Endothelial cell of umbilical vein (primary cell): Measurements from ENCODE around the gene MS4A2. TPM values are rescaled to one million over a fixed set of nuclear protein-coding genes. Genes with fewer than 3 reads are reported as not detected.

Experiments used
- BruUV-seq: library from RNA; stranded (reverse); fragments of 400-500 nt; replicated peaks from 2 replicates; lab custom pipeline; 2021; lab: Mats Ljungman, UMichigan
- CTCF ChIA-PET: fragments of 300-600, 350-600 bp; sonication (Branson Sonifier 250); formaldehyde crosslinking; loops from one replicate; lab custom pipeline; 2021; ENCODE audit warnings: antibody characterized with exemption, inconsistent platforms; lab: Charles Lee
- POLR2A ChIA-PET: fragments of 300-600, 350-600 bp; sonication (Branson Sonifier 250); formaldehyde crosslinking; loops from one replicate; lab custom pipeline; 2021; ENCODE audit warnings: antibody characterized with exemption, inconsistent platforms; lab: Charles Lee
- DNase-seq: peaks from one replicate; pipeline ENCODE4 v3.0.0-alpha.2; 2011; ENCODE audit warnings: low read depth, low spot score
- FAIRE-seq: peaks from 2 replicates; lab custom pipeline; 2011; peaks lifted over from hg19 to GRCh38; lab: Jason Lieb, UNC
- H2AFZ ChIP-seq: 2 replicates; pipeline ENCODE4 v1.6.0; 2012; ENCODE audit warnings: low read depth, low read length, control low read depth, inconsistent platforms
- H3K27ac ChIP-seq: 2 replicates; pipeline ENCODE4 v1.5.1; 2011; ENCODE audit warnings: low read depth, mild to moderate bottlenecking, control low read depth, low read length, moderate library complexity; ENCODE audit not compliant: insufficient read depth
- H3K27me3 ChIP-seq, 2 experiments: 2 replicates each; pipeline versions ENCODE4 v1.6.0 to v1.6.1; 2011; ENCODE audit warnings: low read length in 2 of 2, mixed read lengths in 1 of 2; ENCODE audit not compliant: control insufficient read depth in 2 of 2, insufficient read depth in 2 of 2
- H3K36me3 ChIP-seq, 2 experiments: 2 replicates in 1 of 2; 3 replicates in 1 of 2; pipeline ENCODE4 v1.5.1; 2011; ENCODE audit warnings: low read length in 2 of 2, mild to moderate bottlenecking in 1 of 2, moderate library complexity in 1 of 2; ENCODE audit not compliant: control insufficient read depth in 2 of 2, insufficient read depth in 2 of 2; ENCODE audit errors: extremely low read depth in 1 of 2
- H3K4me1 ChIP-seq: 3 replicates; pipeline ENCODE4 v1.5.1; 2011; ENCODE audit warnings: mild to moderate bottlenecking, low read length; ENCODE audit not compliant: control insufficient read depth, insufficient read depth; ENCODE audit errors: extremely low read depth
- H3K4me2 ChIP-seq: 2 replicates; pipeline ENCODE4 v1.6.1; 2011; ENCODE audit warnings: low read length, control low read depth, mixed read lengths; ENCODE audit not compliant: insufficient read depth
- H3K4me3 ChIP-seq, 3 experiments: fragments of 200-600 bp in 1 of 3; sonication (generic), shearing (Covaris generic) in 1 of 3; replicated peaks in 1 of 3; 2 replicates each; pipeline ENCODE4 v1.5.1; 2011 to 2016; ENCODE audit warnings: control low read depth in 3 of 3, low read length in 3 of 3, mild to moderate bottlenecking in 2 of 3, inconsistent platforms in 1 of 3, low read depth in 1 of 3, moderate library complexity in 1 of 3; ENCODE audit not compliant: insufficient read depth in 1 of 3
- H3K79me2 ChIP-seq: 2 replicates; pipeline ENCODE4 v1.6.0; 2012; ENCODE audit warnings: low read length, inconsistent platforms; ENCODE audit not compliant: control insufficient read depth, insufficient read depth
- H3K9ac ChIP-seq: replicated peaks from 2 replicates; pipeline ENCODE3; 2011; ENCODE audit warnings: low read length, control low read depth; ENCODE audit not compliant: insufficient read depth; ENCODE audit errors: extremely low read depth
- H3K9me1 ChIP-seq: replicated peaks from 3 replicates; pipeline ENCODE4 v1.6.0; 2011; ENCODE audit warnings: mild to moderate bottlenecking, low read length; ENCODE audit not compliant: control insufficient read depth, insufficient read depth; ENCODE audit errors: extremely low read depth
- H3K9me3 ChIP-seq: replicated peaks from 2 replicates; pipeline ENCODE4 v1.5.1; 2012; ENCODE audit warnings: low read length, inconsistent platforms; ENCODE audit not compliant: control insufficient read depth, insufficient read depth
- H4K20me1 ChIP-seq: replicated peaks from 2 replicates; pipeline ENCODE3; 2011; ENCODE audit warnings: mild to moderate bottlenecking, low read length; ENCODE audit not compliant: control insufficient read depth, insufficient read depth; ENCODE audit errors: extremely low read depth
- EZH2 ChIP-seq: IDR thresholded peaks from 2 replicates; pipeline ENCODE4 v1.6.1; 2012; ENCODE audit warnings: borderline replicate concordance, low read depth, mild to moderate bottlenecking, moderate library complexity, low read length, inconsistent platforms; ENCODE audit not compliant: severe bottlenecking
- FOS ChIP-seq: IDR thresholded peaks from 2 replicates; pipeline ENCODE4 v1.6.1; 2011; ENCODE audit warnings: mild to moderate bottlenecking, low read length, moderate library complexity, borderline replicate concordance; ENCODE audit not compliant: insufficient read depth
- GATA2 ChIP-seq: IDR thresholded peaks from 2 replicates; pipeline ENCODE4 v1.7.0; 2011; ENCODE audit warnings: low read depth, mild to moderate bottlenecking, moderate library complexity, mixed read lengths, low read length; ENCODE audit not compliant: insufficient read length, insufficient read depth
- JUN ChIP-seq: IDR thresholded peaks from 2 replicates; pipeline ENCODE4 v1.6.1; 2011; ENCODE audit warnings: borderline replicate concordance, low read depth; ENCODE audit not compliant: insufficient read length, insufficient read depth
- MAX ChIP-seq: IDR thresholded peaks from 2 replicates; pipeline ENCODE4 v1.6.1; 2011; ENCODE audit not compliant: insufficient read depth, insufficient read length
- MYC ChIP-seq: IDR thresholded peaks from one replicate; pipeline ENCODE4 v1.6.1; 2011; ENCODE audit warnings: mild to moderate bottlenecking, low read depth, low read length
- POLR2A ChIP-seq: IDR thresholded peaks from 2 replicates; pipeline ENCODE4 v1.6.1; 2012; ENCODE audit warnings: low read depth, mild to moderate bottlenecking, control low read depth, low read length
- POLR2AphosphoS5 ChIP-seq: IDR thresholded peaks from 2 replicates; pipeline ENCODE4 v1.6.1; 2012; ENCODE audit warnings: low read depth, mild to moderate bottlenecking, control low read depth, low read length, moderate library complexity; ENCODE audit not compliant: insufficient read depth
- dilution Hi-C: fragments of 300-500 bp; cut with MboI; formaldehyde crosslinking; loops from one replicate; pipeline ENCODE4 v1.15.0; 2019; ENCODE audit warnings: low sequenced_read_pairs; ENCODE audit not compliant: extremely low pct_ligation_motif_present
- intact Hi-C: fragments of 100-400 bp; cut with micrococcal nuclease; formaldehyde crosslinking; loops from one replicate; pipeline ENCODE4 v1.10.0; 2022
- polyA plus RNA-seq, 4 experiments: library from polyadenylated mRNA; depleted of rRNA in 3 of 4; stranded (reverse) in 3 of 4; unstranded in 1 of 4; fragments of >200 nt; gene quantifications; 2 replicates each; pipeline versions ENCODE4 v1.2.1 to v1.2.3, GENCODE V29; 2011 to 2012; ENCODE audit warnings: missing spikeins in 1 of 4
- total RNA-seq: library from RNA; stranded (reverse); gene quantifications from 2 replicates; pipeline ENCODE4 v1.2.3, GENCODE V29; 2021
- TF ChIP-seq, protein P1 (sequence below), 2 donors: IDR thresholded peaks; 1 replicate in 1 of 2; 2 replicates in 1 of 2; pipeline ENCODE4 v1.5.1; 2011; ENCODE audit warnings: low read length in 2 of 2, mild to moderate bottlenecking in 2 of 2, moderate library complexity in 2 of 2, control low read depth in 1 of 2, inconsistent platforms in 1 of 2, low read depth in 1 of 2; ENCODE audit not compliant: insufficient read depth in 1 of 2; ENCODE audit errors: extremely low read depth in 1 of 2

MS4A2 gene
- total and polyA plus RNA-seq, 2 donors (not counting 3 experiments of a cell fraction or from before 2014, with no cell fraction given): not detected

DNA sequence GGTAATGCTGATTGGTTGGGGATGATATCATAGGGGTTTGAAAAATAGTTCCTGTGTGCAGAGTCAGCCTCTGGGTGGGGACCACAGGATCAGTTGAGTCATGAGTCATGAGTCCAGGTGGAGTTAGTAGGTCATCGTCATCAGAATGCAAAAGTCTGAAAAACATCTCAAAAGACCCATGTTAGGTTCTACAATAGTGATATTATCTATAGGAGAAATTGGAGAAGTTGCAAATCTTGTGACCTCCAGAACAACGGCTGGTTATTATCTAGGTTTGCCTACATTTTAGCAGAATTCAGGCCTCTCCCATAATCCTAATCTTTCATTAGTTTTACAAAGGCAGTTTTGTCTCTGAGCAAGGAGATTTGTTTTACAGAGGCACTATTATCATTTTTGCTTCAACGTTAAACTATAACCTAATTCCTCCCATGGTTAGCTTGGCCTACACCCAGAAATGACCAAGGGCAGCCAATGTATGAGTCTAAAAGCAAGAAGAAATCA, 38.9 kb downstream of the MS4A2 start:
- dilution Hi-C loops: no loop called here
- Histone ChIP-seq H3K79me2 (no peaks in the 10 kb centered on the region), H3K4me2 (no peak overlapping the region), H4K20me1 (no peaks in the 10 kb centered on the region), H3K9ac (no peak overlapping the region), H3K27me3 (no peaks in the 10 kb centered on the region), H3K9me1 (no peaks in the 10 kb centered on the region), H3K4me3 (no peak overlapping the region), H3K4me1 (peaks cover 24% of the 10 kb centered on the region), H3K9me3 (no peaks in the 10 kb centered on the region), H2AFZ (no peak overlapping the region), H3K27ac (no peak overlapping the region), H3K36me3 (no peaks in the 10 kb centered on the region)
- TF ChIP-seq, protein P1, sequence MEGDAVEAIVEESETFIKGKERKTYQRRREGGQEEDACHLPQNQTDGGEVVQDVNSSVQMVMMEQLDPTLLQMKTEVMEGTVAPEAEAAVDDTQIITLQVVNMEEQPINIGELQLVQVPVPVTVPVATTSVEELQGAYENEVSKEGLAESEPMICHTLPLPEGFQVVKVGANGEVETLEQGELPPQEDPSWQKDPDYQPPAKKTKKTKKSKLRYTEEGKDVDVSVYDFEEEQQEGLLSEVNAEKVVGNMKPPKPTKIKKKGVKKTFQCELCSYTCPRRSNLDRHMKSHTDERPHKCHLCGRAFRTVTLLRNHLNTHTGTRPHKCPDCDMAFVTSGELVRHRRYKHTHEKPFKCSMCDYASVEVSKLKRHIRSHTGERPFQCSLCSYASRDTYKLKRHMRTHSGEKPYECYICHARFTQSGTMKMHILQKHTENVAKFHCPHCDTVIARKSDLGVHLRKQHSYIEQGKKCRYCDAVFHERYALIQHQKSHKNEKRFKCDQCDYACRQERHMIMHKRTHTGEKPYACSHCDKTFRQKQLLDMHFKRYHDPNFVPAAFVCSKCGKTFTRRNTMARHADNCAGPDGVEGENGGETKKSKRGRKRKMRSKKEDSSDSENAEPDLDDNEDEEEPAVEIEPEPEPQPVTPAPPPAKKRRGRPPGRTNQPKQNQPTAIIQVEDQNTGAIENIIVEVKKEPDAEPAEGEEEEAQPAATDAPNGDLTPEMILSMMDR (IDR thresholded peaks at IDR 0.05; ENCODE audit: extremely low read depth in 1 of 2, insufficient read depth in 1 of 2, low read depth in 1 of 2, low read length in 2 of 2): no peak
- TF ChIP-seq MYC (no peak), GATA2 (no peak), MAX (no peak), POLR2A (no peak), POLR2AphosphoS5 (no peak), JUN (no peak), FOS (no peak), EZH2 (no peak)
- CTCF ChIA-PET: interaction anchor here (0.7 to 1.0 kb wide), 3 partner anchors 9 to 208 kb away, joined by 3 to 5 read pairs (median 3); no protein-coding TSS in a partner anchor
- intact Hi-C loops: no loop called here
- BruUV-seq: no TSS peak
- POLR2A ChIA-PET: no interaction called here
- FAIRE-seq: no peak
- no peak for DNase-seq
